ENCODE measurements around the gene CEPT1. TPM values are rescaled to one million over a fixed set of nuclear protein-coding genes. Genes with fewer than 3 reads are reported as not detected.

Gene CEPT1
- total and polyA plus RNA-seq, 2 donors (not counting 3 experiments of a cell fraction or from before 2014, with no cell fraction given), result 13.6 to 29.1 TPM

- DNase-seq (ENCODE audit: low read depth, low spot score), result no peak
- no peaks in the 10 kb centered on the region for H3K79me2 ChIP-seq (ENCODE audit: control insufficient read depth, insufficient read depth, low read length)
- intact Hi-C loops (cut with micrococcal nuclease), result no loop called here
- H3K9ac ChIP-seq (replicated peaks; ENCODE audit: extremely low read depth, insufficient read depth, low read length), result no peak overlapping the region
- no peaks in the 10 kb centered on the region for H4K20me1 ChIP-seq (replicated peaks; ENCODE audit: control insufficient read depth, extremely low read depth, insufficient read depth, low read length)
- H3K9me1 ChIP-seq (replicated peaks; ENCODE audit: control insufficient read depth, extremely low read depth, insufficient read depth, low read length), result peaks cover 3% of the 10 kb centered on the region
- no peak for FAIRE-seq
- no peak overlapping the region for H3K27ac ChIP-seq (ENCODE audit: insufficient read depth, low read depth, low read length)
- ChIA-PET POLR2A (interaction anchor here (0.7 kb wide), 1 partner anchor 8 kb away, joined by 7 read pairs; no protein-coding TSS in a partner anchor), CTCF (no interaction called here)
- no peak overlapping the region for H3K4me2 ChIP-seq (ENCODE audit: insufficient read depth, low read length)
- TF ChIP-seq JUN (IDR thresholded peaks at IDR 0.05; ENCODE audit: borderline replicate concordance, insufficient read depth, insufficient read length, low read depth), result no peak
- no peak for TF ChIP-seq FOS (IDR thresholded peaks at IDR 0.05; ENCODE audit: borderline replicate concordance, insufficient read depth, low read length)
- TF ChIP-seq POLR2AphosphoS5 (IDR thresholded peaks at IDR 0.05; ENCODE audit: insufficient read depth, low read depth, low read length), result no peak
- no peak for TF ChIP-seq GATA2 (IDR thresholded peaks at IDR 0.05; ENCODE audit: insufficient read depth, insufficient read length, low read depth, low read length)
- TF ChIP-seq POLR2A (IDR thresholded peaks at IDR 0.05; ENCODE audit: low read depth, low read length), result no peak
- TF ChIP-seq MYC (IDR thresholded peaks at IDR 0.05; ENCODE audit: low read depth, low read length), result no peak
- no peak for TF ChIP-seq EZH2 (IDR thresholded peaks at IDR 0.05; ENCODE audit: borderline replicate concordance, low read depth, low read length, severe bottlenecking)
- TF ChIP-seq MAX (IDR thresholded peaks at IDR 0.05; ENCODE audit: insufficient read depth, insufficient read length), result no peak
- TF ChIP-seq CTCF (IDR thresholded peaks at IDR 0.05; ENCODE audit: extremely low read depth in 1 of 2, insufficient read depth in 1 of 2, low read depth in 1 of 2, low read length in 2 of 2), result no peak
- dilution Hi-C loops (cut with MboI; ENCODE audit: extremely low pct_ligation_motif_present, low sequenced_read_pairs), result no loop called here
- H3K4me3 ChIP-seq (replicated peaks in 1 of 3; ENCODE audit: insufficient read depth in 1 of 3, low read depth in 1 of 3, low read length in 3 of 3), result no peak overlapping the region
- no peaks in the 10 kb centered on the region for H3K4me1 ChIP-seq (ENCODE audit: control insufficient read depth, extremely low read depth, insufficient read depth, low read length)
- BruUV-seq (replicated peaks), result no TSS peak
- no peaks in the 10 kb centered on the region for H3K9me3 ChIP-seq (replicated peaks; ENCODE audit: control insufficient read depth, insufficient read depth, low read length)
- peaks cover 2 to 4% of the 10 kb centered on the region in 2 experiments for H3K36me3 ChIP-seq (ENCODE audit: control insufficient read depth in 2 of 2, extremely low read depth in 1 of 2, insufficient read depth in 2 of 2, low read length in 2 of 2)
- no peak overlapping the region for H2AFZ ChIP-seq (ENCODE audit: low read depth, low read length)
- H3K27me3 ChIP-seq (ENCODE audit: control insufficient read depth in 2 of 2, insufficient read depth in 2 of 2, low read length in 2 of 2), result no peaks in the 10 kb centered on the region
Measured at GRCh38 chr1:111127923-111128643, 11.9 kb upstream of the CEPT1 start.

All from endothelial cell of umbilical vein (primary cell).